ENCODE measurements around the gene PAX4. TPM values are rescaled to one million over a fixed set of nuclear protein-coding genes. Genes with fewer than 3 reads are reported as not detected.

Gene PAX4
- total and polyA plus RNA-seq, 9 of the 15 experiments (the other 6 are each of a cell fraction or from before 2014, with no cell fraction given), result not detected

DNA sequence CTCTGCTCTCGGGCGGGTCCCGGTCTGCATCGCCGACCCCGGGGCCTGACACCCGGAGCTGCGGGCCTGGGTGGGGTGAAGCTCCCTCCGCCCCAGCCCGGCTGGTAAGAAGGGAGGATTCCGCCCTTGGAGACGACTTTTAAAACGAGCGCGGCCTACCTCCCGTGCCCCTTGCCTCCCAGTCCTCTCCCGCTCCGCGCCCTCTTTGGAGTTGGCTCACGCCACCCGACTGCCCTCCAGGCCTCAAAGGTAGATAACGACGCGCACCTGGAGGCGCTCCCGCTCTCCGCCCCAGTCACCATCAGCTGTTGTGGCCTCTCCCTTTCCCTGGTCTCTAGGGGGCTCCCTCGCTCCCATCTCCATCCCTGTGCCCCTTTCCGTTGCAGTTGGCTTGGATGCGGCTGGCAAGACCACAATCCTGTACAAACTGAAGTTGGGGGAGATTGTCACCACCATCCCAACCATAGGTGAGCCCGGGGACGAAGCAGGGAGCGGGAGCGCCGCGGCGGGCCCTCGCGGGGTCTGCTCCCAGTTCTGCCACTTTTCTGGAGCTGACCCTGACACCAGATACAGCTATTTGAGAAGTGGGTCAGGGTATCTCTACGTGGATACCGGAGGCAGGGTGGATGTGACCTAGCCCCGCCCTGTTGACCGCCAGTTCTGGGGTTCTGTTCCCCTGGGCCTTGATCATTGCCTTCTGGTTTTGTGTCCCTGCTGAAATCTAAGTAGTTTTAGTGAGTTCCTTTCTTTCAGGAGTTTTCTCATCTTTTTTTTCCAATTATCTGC lies 29.1 kb downstream of the PAX4 start (continued):
- TF ChIP-seq, protein P1, sequence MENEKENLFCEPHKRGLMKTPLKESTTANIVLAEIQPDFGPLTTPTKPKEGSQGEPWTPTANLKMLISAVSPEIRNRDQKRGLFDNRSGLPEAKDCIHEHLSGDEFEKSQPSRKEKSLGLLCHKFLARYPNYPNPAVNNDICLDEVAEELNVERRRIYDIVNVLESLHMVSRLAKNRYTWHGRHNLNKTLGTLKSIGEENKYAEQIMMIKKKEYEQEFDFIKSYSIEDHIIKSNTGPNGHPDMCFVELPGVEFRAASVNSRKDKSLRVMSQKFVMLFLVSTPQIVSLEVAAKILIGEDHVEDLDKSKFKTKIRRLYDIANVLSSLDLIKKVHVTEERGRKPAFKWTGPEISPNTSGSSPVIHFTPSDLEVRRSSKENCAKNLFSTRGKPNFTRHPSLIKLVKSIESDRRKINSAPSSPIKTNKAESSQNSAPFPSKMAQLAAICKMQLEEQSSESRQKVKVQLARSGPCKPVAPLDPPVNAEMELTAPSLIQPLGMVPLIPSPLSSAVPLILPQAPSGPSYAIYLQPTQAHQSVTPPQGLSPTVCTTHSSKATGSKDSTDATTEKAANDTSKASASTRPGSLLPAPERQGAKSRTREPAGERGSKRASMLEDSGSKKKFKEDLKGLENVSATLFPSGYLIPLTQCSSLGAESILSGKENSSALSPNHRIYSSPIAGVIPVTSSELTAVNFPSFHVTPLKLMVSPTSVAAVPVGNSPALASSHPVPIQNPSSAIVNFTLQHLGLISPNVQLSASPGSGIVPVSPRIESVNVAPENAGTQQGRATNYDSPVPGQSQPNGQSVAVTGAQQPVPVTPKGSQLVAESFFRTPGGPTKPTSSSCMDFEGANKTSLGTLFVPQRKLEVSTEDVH (IDR thresholded peaks at IDR 0.05; ENCODE audit: low read depth, partially characterized antibody), result no peak
- TF ChIP-seq, protein P2, sequence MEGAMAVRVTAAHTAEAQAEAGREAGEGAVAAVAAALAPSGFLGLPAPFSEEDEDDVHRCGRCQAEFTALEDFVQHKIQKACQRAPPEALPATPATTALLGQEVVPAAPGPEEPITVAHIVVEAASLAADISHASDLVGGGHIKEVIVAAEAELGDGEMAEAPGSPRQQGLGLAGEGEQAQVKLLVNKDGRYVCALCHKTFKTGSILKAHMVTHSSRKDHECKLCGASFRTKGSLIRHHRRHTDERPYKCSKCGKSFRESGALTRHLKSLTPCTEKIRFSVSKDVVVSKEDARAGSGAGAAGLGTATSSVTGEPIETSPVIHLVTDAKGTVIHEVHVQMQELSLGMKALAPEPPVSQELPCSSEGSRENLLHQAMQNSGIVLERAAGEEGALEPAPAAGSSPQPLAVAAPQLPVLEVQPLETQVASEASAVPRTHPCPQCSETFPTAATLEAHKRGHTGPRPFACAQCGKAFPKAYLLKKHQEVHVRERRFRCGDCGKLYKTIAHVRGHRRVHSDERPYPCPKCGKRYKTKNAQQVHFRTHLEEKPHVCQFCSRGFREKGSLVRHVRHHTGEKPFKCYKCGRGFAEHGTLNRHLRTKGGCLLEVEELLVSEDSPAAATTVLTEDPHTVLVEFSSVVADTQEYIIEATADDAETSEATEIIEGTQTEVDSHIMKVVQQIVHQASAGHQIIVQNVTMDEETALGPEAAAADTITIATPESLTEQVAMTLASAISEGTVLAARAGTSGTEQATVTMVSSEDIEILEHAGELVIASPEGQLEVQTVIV (CRISPR knock-in tag; IDR thresholded peaks at IDR 0.05; ENCODE audit: borderline replicate concordance), result no peak
- TF ChIP-seq U2AF2 (optimal IDR thresholded peaks at IDR 0.05; ENCODE audit: low read depth, low read length) (no peak), XRCC3 (IDR thresholded peaks at IDR 0.05) (no peak), SP1 (CRISPR knock-in tag; IDR thresholded peaks at IDR 0.05) (peak; percentile 52; the same call in 1 of the 2 replicates), ZC3H4 (CRISPR knock-in tag; IDR thresholded peaks at IDR 0.05; ENCODE audit: borderline replicate concordance) (no peak), YY1 (IDR thresholded peaks at IDR 0.05; ENCODE audit: borderline replicate concordance in 1 of 3, control insufficient read depth in 1 of 3, extremely low read depth in 1 of 3, insufficient read depth in 3 of 3, insufficient read length in 1 of 3, insufficient replicate concordance in 2 of 3, low read depth in 1 of 3, low read length in 2 of 3) (no peak), ESRRB (CRISPR knock-in tag; IDR thresholded peaks at IDR 0.05; ENCODE audit: borderline replicate concordance) (peak; percentile 63; the same call in 1 of the 2 replicates), ZNF3 (CRISPR knock-in tag; IDR thresholded peaks at IDR 0.05) (no peak), ZNF780A (CRISPR knock-in tag; IDR thresholded peaks at IDR 0.05) (no peak), RBM34 (IDR thresholded peaks at IDR 0.05; ENCODE audit: borderline replicate concordance, insufficient read depth, low read length) (no peak), GABPA (tag; conservative IDR thresholded peaks at IDR 0.05; ENCODE audit: low read depth) (no peak), SIN3B (IDR thresholded peaks at IDR 0.05; ENCODE audit: low read depth) (no peak), BHLHE40 (IDR thresholded peaks at IDR 0.05; ENCODE audit: low read length) (peak; percentile 45; the same call in 1 of the 2 replicates), HDAC2 (IDR thresholded peaks at IDR 0.05) (peak; percentile 81), NFRKB (IDR thresholded peaks at IDR 0.05; ENCODE audit: low read depth) (no peak), ZKSCAN1 (IDR thresholded peaks at IDR 0.05; ENCODE audit: low read depth, low read length) (no peak), ZNF282 (CRISPR knock-in tag; IDR thresholded peaks at IDR 0.05) (0 out of 2 replicates have a peak, but pooled peaks have one; percentile 60), HMG20A (CRISPR knock-in tag; conservative IDR thresholded peaks at IDR 0.05) (no peak)
- TF ChIP-seq, protein P3, sequence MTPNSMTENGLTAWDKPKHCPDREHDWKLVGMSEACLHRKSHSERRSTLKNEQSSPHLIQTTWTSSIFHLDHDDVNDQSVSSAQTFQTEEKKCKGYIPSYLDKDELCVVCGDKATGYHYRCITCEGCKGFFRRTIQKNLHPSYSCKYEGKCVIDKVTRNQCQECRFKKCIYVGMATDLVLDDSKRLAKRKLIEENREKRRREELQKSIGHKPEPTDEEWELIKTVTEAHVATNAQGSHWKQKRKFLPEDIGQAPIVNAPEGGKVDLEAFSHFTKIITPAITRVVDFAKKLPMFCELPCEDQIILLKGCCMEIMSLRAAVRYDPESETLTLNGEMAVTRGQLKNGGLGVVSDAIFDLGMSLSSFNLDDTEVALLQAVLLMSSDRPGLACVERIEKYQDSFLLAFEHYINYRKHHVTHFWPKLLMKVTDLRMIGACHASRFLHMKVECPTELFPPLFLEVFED (CRISPR knock-in tag; conservative IDR thresholded peaks at IDR 0.05), result no peak
- TF ChIP-seq, protein P4, sequence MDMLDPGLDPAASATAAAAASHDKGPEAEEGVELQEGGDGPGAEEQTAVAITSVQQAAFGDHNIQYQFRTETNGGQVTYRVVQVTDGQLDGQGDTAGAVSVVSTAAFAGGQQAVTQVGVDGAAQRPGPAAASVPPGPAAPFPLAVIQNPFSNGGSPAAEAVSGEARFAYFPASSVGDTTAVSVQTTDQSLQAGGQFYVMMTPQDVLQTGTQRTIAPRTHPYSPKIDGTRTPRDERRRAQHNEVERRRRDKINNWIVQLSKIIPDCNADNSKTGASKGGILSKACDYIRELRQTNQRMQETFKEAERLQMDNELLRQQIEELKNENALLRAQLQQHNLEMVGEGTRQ (CRISPR knock-in tag; IDR thresholded peaks at IDR 0.05), result no peak

Data from K562 (cell line).